Fibroblast of the aortic adventitia (primary cell): ENCODE results near the gene NOD2. TPM values are rescaled to one million over a fixed set of nuclear protein-coding genes. Genes with fewer than 3 reads are reported as not detected.

ENCODE experiments used
- DNase-seq: peaks from one replicate; pipeline ENCODE4 v3.0.0-alpha.2; 2010; ENCODE audit warnings: low read depth
- H3K4me3 ChIP-seq: 2 replicates; pipeline ENCODE4 v1.5.1; 2011; ENCODE audit warnings: low read depth, mild to moderate bottlenecking, control low read depth, low read length, moderate library complexity
- total RNA-seq: library from RNA; depleted of rRNA; stranded (reverse); fragments of >200 nt; gene quantifications from 2 replicates; pipeline ENCODE4 v1.2.3, GENCODE V29; 2012; ENCODE audit warnings: low replicate concordance
- TF ChIP-seq, protein P1 (sequence below): IDR thresholded peaks from 2 replicates; pipeline ENCODE4 v1.5.1; 2011; ENCODE audit warnings: mild to moderate bottlenecking, low read length, control low read depth, inconsistent platforms; ENCODE audit not compliant: insufficient read depth

The NOD2 gene
- total RNA-seq, 1 donor, result not detected

DNA sequence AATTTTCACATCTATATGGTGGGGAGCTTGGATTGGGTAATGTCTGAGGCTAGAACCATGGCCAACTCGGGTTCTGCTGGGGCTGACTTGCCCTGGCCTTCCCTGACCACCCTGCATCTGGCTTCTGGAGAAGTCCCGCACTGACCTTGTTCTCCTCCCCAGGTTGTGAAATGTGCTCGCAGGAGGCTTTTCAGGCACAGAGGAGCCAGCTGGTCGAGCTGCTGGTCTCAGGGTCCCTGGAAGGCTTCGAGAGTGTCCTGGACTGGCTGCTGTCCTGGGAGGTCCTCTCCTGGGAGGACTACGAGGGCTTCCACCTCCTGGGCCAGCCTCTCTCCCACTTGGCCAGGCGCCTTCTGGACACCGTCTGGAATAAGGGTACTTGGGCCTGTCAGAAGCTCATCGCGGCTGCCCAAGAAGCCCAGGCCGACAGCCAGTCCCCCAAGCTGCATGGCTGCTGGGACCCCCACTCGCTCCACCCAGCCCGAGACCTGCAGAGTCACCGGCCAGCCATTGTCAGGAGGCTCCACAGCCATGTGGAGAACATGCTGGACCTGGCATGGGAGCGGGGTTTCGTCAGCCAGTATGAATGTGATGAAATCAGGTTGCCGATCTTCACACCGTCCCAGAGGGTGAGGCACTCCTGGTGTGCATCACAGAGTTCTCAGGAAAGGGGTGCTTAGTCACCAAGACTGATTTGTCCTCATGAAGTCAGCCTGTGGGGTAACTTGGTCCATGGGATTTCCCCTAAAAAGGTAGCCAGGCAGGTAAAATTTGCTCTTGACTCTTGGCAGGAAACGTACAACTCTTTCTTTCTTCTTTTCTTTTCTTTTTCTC, 6.1 kb downstream of the NOD2 start:
- TF ChIP-seq, protein P1, sequence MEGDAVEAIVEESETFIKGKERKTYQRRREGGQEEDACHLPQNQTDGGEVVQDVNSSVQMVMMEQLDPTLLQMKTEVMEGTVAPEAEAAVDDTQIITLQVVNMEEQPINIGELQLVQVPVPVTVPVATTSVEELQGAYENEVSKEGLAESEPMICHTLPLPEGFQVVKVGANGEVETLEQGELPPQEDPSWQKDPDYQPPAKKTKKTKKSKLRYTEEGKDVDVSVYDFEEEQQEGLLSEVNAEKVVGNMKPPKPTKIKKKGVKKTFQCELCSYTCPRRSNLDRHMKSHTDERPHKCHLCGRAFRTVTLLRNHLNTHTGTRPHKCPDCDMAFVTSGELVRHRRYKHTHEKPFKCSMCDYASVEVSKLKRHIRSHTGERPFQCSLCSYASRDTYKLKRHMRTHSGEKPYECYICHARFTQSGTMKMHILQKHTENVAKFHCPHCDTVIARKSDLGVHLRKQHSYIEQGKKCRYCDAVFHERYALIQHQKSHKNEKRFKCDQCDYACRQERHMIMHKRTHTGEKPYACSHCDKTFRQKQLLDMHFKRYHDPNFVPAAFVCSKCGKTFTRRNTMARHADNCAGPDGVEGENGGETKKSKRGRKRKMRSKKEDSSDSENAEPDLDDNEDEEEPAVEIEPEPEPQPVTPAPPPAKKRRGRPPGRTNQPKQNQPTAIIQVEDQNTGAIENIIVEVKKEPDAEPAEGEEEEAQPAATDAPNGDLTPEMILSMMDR, result no peak
- no peak for DNase-seq
- H3K4me3 ChIP-seq, result no peak overlapping the region

DNA sequence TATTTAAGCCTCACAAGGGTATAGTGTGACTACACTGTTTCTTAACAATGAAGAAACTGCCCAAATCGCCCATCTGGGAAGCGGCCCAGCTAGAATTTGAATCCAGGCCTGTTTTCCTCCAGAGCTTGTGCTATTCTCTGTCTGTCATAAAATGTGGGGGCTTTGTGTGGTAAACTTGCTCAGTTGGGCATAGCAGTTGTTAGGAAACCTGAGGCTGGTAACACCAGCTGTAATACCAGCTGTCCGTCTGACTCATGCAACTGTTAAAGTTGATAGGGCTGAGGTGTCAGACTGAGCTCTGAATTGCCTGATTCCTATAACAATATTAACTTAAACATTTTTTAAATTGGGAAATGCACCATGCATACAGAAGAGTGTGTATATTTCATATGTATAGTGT, 9.3 kb downstream of the NOD2 start:
- no peak for DNase-seq
- no peak overlapping the region for H3K4me3 ChIP-seq
- TF ChIP-seq, protein P1, result no peak

DNA sequence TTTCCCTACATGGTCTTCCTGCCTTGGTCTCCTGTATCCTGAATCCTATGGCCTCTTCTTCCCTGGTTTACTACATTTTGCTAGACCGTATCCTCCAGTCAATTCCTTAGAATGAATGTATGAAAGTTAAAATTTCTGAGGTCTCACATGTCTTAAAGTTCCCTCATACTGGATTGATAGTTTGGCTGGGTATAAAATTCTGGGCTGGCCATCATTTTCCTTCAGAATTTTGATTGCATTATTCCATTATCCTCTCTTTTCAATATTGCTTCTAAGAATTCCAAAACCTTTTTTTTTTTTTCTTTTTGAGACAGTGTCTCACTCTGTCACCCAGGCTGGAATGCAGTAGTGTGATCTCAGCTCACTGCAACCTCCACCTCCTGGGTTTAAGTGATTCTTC, 10.8 kb downstream of the NOD2 start:
- H3K4me3 ChIP-seq, result no peak overlapping the region
- no peak for DNase-seq
- TF ChIP-seq, protein P1, result no peak

DNA sequence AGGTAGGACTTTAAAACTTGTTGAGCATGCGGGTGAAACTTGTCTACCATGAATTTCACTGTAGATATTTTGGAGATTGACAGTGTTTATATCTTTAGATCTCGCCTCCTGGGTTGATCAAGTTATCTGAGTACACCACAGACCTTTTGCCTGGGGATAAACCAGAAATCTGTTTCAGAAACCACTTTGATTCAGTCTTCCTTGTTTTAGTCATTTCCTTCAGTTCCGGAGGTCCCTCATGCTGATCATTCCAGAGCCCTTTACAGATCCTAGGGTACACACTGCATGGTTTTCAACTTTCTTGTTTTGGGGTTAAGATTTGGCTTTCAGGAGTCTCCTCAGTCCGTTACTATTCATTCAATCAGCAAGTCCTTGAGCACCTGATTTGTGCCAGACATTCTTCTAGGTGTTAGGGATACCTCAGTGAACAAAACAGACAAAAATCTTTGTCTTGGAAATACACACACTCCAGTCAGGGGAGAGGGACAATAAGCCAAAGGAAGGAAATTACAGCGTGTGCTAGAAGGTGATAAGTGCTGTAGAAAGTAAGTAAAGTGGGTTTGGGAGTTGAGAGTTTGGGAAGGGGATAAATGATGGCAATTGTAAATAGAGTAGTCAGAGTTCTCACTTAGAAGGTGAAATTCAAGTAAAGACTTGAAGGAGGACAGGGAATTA, 12.2 kb downstream of the NOD2 start:
- no peak overlapping the region for H3K4me3 ChIP-seq
- TF ChIP-seq, protein P1, result no peak
- DNase-seq, result no peak

DNA sequence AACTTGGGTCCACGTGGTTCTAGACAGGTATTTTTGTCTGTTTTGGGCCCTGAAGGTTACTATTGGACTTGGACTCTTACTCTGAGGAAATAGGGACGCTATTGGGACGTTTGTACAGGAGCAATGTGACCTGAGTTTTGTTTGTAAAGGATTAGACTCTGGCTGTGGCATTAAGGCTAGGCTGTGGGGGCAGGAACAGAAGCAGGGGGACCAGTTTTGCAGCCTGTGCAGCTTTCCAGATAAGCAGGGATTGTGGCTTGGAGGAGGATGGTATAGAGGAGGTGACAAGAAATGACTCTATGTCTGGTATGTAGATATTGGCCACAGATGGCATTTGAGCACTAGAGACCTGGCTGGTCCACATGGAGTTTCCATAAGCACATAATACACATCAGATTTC, 12.8 kb downstream of the NOD2 start:
- H3K4me3 ChIP-seq, result no peak overlapping the region
- no peak for DNase-seq
- TF ChIP-seq, protein P1, result no peak

DNA sequence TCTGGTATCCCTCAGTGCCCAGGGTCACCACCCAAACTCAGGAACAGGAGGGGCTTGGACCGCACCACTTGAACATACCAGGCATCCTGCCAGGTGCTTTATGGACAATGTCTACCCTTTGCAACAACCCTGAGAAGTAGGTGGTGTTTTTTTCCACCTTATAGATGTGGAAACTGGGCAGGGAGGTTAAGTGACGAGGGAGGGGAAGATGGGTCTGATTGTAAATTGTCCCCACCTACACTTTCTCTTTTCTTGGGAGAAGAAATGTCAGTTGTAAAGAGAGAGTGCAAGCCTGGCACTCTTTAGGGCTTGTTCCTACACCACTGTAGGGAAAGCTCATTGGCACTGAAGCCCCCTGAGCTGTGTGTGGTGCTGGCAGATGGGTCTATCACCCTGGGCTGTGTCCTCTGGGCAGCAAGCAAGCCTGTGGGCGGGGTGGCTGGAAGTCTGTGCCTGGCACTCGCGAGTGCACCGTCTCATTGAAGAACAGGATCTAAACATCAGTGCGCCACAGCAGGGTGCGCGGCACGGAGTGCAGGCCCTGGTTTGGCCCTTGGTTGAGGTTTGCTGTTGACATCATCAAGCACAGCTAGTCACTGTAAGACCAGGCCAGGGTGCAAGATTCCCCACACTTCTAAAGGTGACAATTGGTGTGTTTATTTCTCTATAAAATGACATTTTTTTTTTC, 15.1 kb downstream of the NOD2 start:
- H3K4me3 ChIP-seq, result no peak overlapping the region
- TF ChIP-seq, protein P1, result no peak
- no peak for DNase-seq
